HG02623 (cell line): ENCODE measurements around the gene RGS17.
"Not testable (repeated sequence)": the region's sequence is repeated elsewhere in the genome, so short reads cannot be mapped to it uniquely, and the experiment has no call there.

Source experiments
- ATAC-seq: cut with Tn5 transposase; IDR thresholded peaks from one replicate; pipeline ENCODE4 v1.9.1; 2021; ENCODE audit warnings: moderate library complexity; ENCODE audit not compliant: unreplicated experiment

RGS17 gene

GRCh38 chr6:152986978-152987377 lies 144.1 kb downstream of the RGS17 start:
- ATAC-seq: no peak

GRCh38 chr6:152985300-152985699 lies 145.8 kb downstream of the RGS17 start:
- not testable (repeated sequence) for ATAC-seq

GRCh38 chr6:152984513-152984872 lies 146.6 kb downstream of the RGS17 start:
- peak; percentile 21 for ATAC-seq

- ATAC-seq: peak; percentile 0
Measured at GRCh38 chr6:152983637-152984512, 147.2 kb downstream of the RGS17 start.

GRCh38 chr6:152982904-152983636 lies 148.0 kb downstream of the RGS17 start, which contains the start of gene FBXO5:
TSS of gene FBXO5 (minus strand) at chr6:152983041. CDS start at chr6:152982959, 82 bp downstream.
- peak; percentile 78 for ATAC-seq

GRCh38 chr6:152981989-152982903 lies 148.8 kb downstream of the RGS17 start:
- no peak for ATAC-seq

- no peak for ATAC-seq
Measured at GRCh38 chr6:152981219-152981618, 149.9 kb downstream of the RGS17 start.

- no peak for ATAC-seq
Measured at GRCh38 chr6:152980656-152981055, 150.4 kb downstream of the RGS17 start.

- no peak for ATAC-seq
Measured at GRCh38 chr6:152979116-152979515, 152.0 kb downstream of the RGS17 start.

GRCh38 chr6:152978058-152978457 lies 153.0 kb downstream of the RGS17 start:
- ATAC-seq: no peak

GRCh38 chr6:152977556-152977955 lies 153.5 kb downstream of the RGS17 start:
- no peak for ATAC-seq

GRCh38 chr6:152976749-152977148 lies 154.3 kb downstream of the RGS17 start:
- no peak for ATAC-seq

GRCh38 chr6:152975204-152975915 lies 155.7 kb downstream of the RGS17 start:
- peak; percentile 43 for ATAC-seq

GRCh38 chr6:152973916-152974315 lies 157.2 kb downstream of the RGS17 start:
- ATAC-seq: no peak

- ATAC-seq: no peak
Measured at GRCh38 chr6:152969688-152970418, 161.2 kb downstream of the RGS17 start.

GRCh38 chr6:152966168-152966894 lies 164.8 kb downstream of the RGS17 start:
- not testable (repeated sequence) for ATAC-seq

- ATAC-seq: no peak
Measured at GRCh38 chr6:152959333-152959732, 171.7 kb downstream of the RGS17 start.

- no peak for ATAC-seq
Measured at GRCh38 chr6:152957796-152958195, 173.3 kb downstream of the RGS17 start.
